Loucy (cell line): ENCODE measurements around the gene SCIN.

Source experiments
- H2AFZ ChIP-seq: fragments of 200-600 bp; sonication (generic); 2 replicates; pipeline ENCODE4 v1.6.0; 2016; ENCODE audit warnings: antibody characterized with exemption, mild to moderate bottlenecking, low read length, moderate library complexity
- H3F3A ChIP-seq: fragments of 200-600 bp; 2 replicates; pipeline ENCODE4 v1.6.0; 2016; ENCODE audit warnings: antibody characterized with exemption, low read depth, mild to moderate bottlenecking
- H3K27me3 ChIP-seq: fragments of 200-600 bp; sonication (generic); 2 replicates; pipeline ENCODE4 v1.6.1; 2014; ENCODE audit warnings: low read length, mild to moderate bottlenecking; ENCODE audit not compliant: insufficient read depth, poor library complexity, severe bottlenecking
- H3K36me3 ChIP-seq: fragments of 200-600 bp; sonication (generic); 2 replicates; pipeline ENCODE4 v1.6.1; 2016; ENCODE audit warnings: low read length; ENCODE audit not compliant: insufficient read depth
- H3K4me1 ChIP-seq: fragments of 200-600 bp; sonication (generic); 2 replicates; pipeline ENCODE4 v1.5.1; 2014; ENCODE audit warnings: low read length, mild to moderate bottlenecking; ENCODE audit not compliant: insufficient read depth, poor library complexity, severe bottlenecking
- H3K4me2 ChIP-seq: fragments of 200-600 bp; sonication (generic); 2 replicates; pipeline ENCODE4 v1.6.0; 2014; ENCODE audit warnings: antibody characterized with exemption, low read length, low read depth, mild to moderate bottlenecking; ENCODE audit not compliant: poor library complexity, severe bottlenecking
- H3K4me3 ChIP-seq: fragments of 200-600 bp; sonication (generic); 2 replicates; pipeline ENCODE4 v1.5.1; 2014; ENCODE audit warnings: low read length, mild to moderate bottlenecking, mixed read lengths; ENCODE audit not compliant: poor library complexity, severe bottlenecking
- H3K79me2 ChIP-seq: fragments of 200-600 bp; sonication (generic); 2 replicates; pipeline ENCODE4 v1.6.1; 2014; ENCODE audit warnings: low read length; ENCODE audit not compliant: insufficient read depth
- H3K9ac ChIP-seq: fragments of 200-600 bp; sonication (generic); 2 replicates; pipeline ENCODE4 v1.6.0; 2014; ENCODE audit warnings: mild to moderate bottlenecking, low read depth, low read length, moderate library complexity; ENCODE audit not compliant: poor library complexity, severe bottlenecking
- H3K9me2 ChIP-seq: fragments of 200-600 bp; sonication (generic); replicated peaks from 2 replicates; pipeline ENCODE4 v1.6.1; 2016; ENCODE audit warnings: low read depth, low read length, mixed read lengths
- H3K9me3 ChIP-seq: fragments of 200-600 bp; sonication (generic); 2 replicates; pipeline ENCODE4 v1.6.1; 2014; ENCODE audit warnings: mild to moderate bottlenecking, antibody characterized with exemption, low read length, low read depth; ENCODE audit not compliant: insufficient read depth
- H4K20me1 ChIP-seq: fragments of 200-600 bp; sonication (generic); 2 replicates; pipeline ENCODE4 v1.6.0; 2014; ENCODE audit warnings: antibody characterized with exemption, low read length, mild to moderate bottlenecking; ENCODE audit not compliant: insufficient read depth, poor library complexity, severe bottlenecking
- CTCF ChIP-seq: fragments of 200-600 bp; sonication (generic); conservative IDR thresholded peaks from 2 replicates; pipeline ENCODE4 v1.5.1; 2014; ENCODE audit warnings: mild to moderate bottlenecking, antibody characterized with exemption, low read length
- EZH2phosphoT487 ChIP-seq: fragments of 200-600 bp; IDR thresholded peaks from 2 replicates; pipeline ENCODE4 v1.6.1; 2018; ENCODE audit warnings: antibody characterized with exemption, mild to moderate bottlenecking, moderate library complexity, borderline replicate concordance

SCIN gene

GRCh38 chr7:12692479-12693259 lies 122.1 kb downstream of the SCIN start:
- Histone ChIP-seq H3K9me2 (no peaks in the 10 kb centered on the region), H3K4me3 (no peak overlapping the region), H3K4me1 (no peaks in the 10 kb centered on the region), H3K9me3 (no peaks in the 10 kb centered on the region), H3K79me2 (no peaks in the 10 kb centered on the region), H2AFZ (no peak overlapping the region), H3K36me3 (no peaks in the 10 kb centered on the region), H3F3A (no peaks in the 10 kb centered on the region), H3K9ac (no peak overlapping the region), H3K4me2 (no peak overlapping the region), H4K20me1 (no peaks in the 10 kb centered on the region), H3K27me3 (no peaks in the 10 kb centered on the region)
- no peak for TF ChIP-seq CTCF
- no peak for TF ChIP-seq EZH2phosphoT487

DNA sequence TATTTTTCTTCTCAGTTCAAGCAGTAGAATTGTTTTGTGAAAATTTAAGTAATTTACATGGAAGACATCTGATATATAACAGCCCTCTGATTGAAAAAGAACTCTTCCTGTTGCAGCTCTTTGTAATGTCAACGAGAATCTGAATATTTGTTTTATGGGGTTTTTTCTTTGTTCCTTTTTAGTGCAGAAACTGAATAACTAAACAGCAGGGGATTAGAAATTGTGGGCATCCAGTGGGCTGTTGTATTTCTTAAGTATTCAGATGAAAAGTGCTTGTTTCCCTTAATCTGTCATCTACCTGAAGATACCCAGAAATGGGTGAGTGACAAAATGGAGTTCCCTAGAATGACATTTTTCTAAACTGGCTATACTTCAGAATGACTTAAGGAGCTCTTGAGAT lies 124.3 kb downstream of the SCIN start:
- Histone ChIP-seq H3K4me1 (no peaks in the 10 kb centered on the region), H3K9ac (no peak overlapping the region), H3K9me2 (no peaks in the 10 kb centered on the region), H2AFZ (no peak overlapping the region), H3K79me2 (no peaks in the 10 kb centered on the region), H3K9me3 (no peaks in the 10 kb centered on the region), H3K27me3 (no peaks in the 10 kb centered on the region), H3F3A (no peaks in the 10 kb centered on the region), H4K20me1 (no peaks in the 10 kb centered on the region), H3K36me3 (no peaks in the 10 kb centered on the region), H3K4me3 (no peak overlapping the region), H3K4me2 (no peak overlapping the region)
- TF ChIP-seq CTCF = no peak
- TF ChIP-seq EZH2phosphoT487 = no peak

DNA sequence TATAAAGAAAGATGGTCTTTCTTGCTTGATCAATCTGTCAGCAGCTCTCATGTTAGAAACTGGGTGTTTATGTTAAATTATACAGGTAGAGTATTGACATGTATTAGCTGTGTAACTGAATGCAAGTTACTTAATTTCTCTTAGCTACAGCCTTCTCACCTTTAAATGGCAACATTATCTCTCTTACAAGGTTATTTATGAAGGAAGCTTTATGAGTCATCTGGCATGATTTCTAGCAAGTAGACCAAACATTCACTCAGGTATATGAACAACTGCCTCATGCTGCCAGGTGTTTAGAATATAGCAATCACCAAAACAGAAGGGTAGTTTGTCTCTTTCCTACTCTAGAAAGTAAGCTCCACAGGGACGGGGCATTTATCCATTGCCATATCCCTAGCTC lies 125.4 kb downstream of the SCIN start:
- H3K4me1 ChIP-seq = no peaks in the 10 kb centered on the region
- no peak overlapping the region for H2AFZ ChIP-seq
- no peak overlapping the region for H3K4me2 ChIP-seq
- H3F3A ChIP-seq = no peaks in the 10 kb centered on the region
- H3K36me3 ChIP-seq = no peaks in the 10 kb centered on the region
- TF ChIP-seq CTCF (no peak), EZH2phosphoT487 (no peak)
- H3K4me3 ChIP-seq = no peak overlapping the region
- no peaks in the 10 kb centered on the region for H3K9me3 ChIP-seq
- H3K27me3 ChIP-seq = no peaks in the 10 kb centered on the region
- H4K20me1 ChIP-seq = no peaks in the 10 kb centered on the region
- H3K9ac ChIP-seq = no peak overlapping the region
- H3K79me2 ChIP-seq = no peaks in the 10 kb centered on the region
- no peaks in the 10 kb centered on the region for H3K9me2 ChIP-seq
